Measurements from ENCODE around the gene OTUB2. TPM values are rescaled to one million over a fixed set of nuclear protein-coding genes. Genes with fewer than 3 reads are reported as not detected.

Gene OTUB2
- total RNA-seq, 1 experiment from 2014 or later = 3.4 TPM

DNA sequence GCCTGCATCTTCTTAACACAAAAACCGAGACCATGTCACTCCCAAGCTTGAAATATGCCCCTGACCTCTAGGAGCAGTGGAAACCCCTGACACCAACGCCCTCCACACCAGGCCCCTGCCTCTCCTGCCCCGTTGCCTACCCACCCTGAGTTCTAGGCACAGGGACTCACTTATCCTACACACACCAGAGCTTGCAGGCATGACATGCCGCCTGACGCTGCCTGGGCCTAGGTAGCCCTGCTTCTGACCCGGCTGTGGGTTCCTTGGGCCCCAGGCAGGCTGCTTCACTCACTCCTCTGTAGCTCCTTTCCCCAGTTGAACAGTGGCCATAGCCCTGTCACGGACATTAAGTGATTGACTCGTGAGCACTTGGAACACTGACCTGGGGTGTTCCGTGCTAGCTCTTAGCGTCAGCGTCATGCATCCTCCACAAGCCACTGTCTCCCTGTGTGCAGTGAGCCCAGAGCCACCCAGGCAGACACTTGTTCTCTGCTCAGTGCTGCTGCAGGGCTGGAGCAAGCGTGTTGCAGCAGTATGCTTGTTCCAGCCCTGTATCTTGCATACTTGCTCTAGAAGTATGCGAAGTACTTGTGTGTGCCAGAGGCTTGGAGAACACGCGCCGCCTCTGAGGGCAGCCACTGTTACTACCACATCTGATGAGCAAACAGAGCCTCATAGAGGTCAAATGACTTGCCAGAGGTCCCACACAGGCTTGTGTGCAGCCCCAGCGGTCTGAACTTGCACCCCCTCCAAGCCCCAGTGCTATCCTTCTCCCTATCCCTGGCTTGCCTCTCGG lies 15.6 kb downstream of the OTUB2 start:
- no peak; the same call in 1 of the 2 replicates for ATAC-seq

DNA sequence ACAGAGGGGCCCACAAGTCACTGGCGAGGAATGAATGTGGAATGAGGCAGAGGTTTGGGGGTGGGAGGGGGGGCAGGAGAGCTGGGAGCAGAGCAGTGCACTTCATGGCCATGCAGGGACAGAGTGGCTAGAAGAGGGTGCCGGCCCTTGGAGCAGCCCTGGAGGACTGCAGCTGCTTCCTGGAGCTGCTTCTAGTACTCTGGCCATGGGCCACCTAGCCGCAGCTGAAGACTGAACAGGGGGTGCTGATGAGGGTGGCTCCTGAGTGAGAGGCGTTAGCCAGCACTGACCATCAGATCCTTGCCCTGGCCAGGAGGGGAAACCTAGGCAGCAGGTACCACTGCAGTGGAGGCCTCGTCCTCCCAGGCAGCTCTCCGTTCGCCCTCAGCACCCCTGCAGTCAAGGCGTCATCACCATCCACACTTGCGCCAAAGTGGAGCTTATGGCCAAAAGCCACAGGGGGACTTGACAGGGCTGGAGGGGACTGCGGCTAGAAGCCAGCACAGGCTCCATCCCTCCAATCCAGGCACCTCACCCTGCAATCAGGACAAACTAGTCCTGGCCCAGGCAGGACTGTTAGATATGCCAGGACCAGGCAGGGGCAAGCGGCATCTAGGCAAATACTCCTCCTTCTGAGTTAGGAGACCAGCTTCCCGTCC lies 16.4 kb downstream of the OTUB2 start:
- POLR2A ChIA-PET = no interaction called here

More for the DNA sequence above, 15.6 kb downstream of the OTUB2 start:
- intact Hi-C loops (cut with micrococcal nuclease; ENCODE audit: unreplicated experiment) (no loop called here), in situ Hi-C loops (cut with HindIII; ENCODE audit: low pct_unique_long_range_greater_than_20kb, low sequenced_read_pairs) (no loop called here)
- BruUV-seq (replicated peaks) = no TSS peak
- no peaks in the 10 kb centered on the region for H3K27me3 ChIP-seq (ENCODE audit: control insufficient read depth, insufficient read depth, low read length)
- POLR2A ChIA-PET = no interaction called here
- H3K36me3 ChIP-seq (ENCODE audit: control insufficient read depth, insufficient read depth, low read length) = no peaks in the 10 kb centered on the region; the same call in 1 of the 2 replicates
- no peak overlapping the region for H3K4me3 ChIP-seq (ENCODE audit: low read depth in 2 of 2, low read length in 2 of 2)
- no peaks in the 10 kb centered on the region for H3K9me3 ChIP-seq (ENCODE audit: control insufficient read depth, insufficient read depth, low read depth, low read length)
- TF ChIP-seq, protein P1, sequence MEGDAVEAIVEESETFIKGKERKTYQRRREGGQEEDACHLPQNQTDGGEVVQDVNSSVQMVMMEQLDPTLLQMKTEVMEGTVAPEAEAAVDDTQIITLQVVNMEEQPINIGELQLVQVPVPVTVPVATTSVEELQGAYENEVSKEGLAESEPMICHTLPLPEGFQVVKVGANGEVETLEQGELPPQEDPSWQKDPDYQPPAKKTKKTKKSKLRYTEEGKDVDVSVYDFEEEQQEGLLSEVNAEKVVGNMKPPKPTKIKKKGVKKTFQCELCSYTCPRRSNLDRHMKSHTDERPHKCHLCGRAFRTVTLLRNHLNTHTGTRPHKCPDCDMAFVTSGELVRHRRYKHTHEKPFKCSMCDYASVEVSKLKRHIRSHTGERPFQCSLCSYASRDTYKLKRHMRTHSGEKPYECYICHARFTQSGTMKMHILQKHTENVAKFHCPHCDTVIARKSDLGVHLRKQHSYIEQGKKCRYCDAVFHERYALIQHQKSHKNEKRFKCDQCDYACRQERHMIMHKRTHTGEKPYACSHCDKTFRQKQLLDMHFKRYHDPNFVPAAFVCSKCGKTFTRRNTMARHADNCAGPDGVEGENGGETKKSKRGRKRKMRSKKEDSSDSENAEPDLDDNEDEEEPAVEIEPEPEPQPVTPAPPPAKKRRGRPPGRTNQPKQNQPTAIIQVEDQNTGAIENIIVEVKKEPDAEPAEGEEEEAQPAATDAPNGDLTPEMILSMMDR (IDR thresholded peaks at IDR 0.05) = no peak
- TF ChIP-seq POLR2AphosphoS5 (IDR thresholded peaks at IDR 0.05; ENCODE audit: low read depth, low read length) (no peak), TCF7L2 (IDR thresholded peaks at IDR 0.05; ENCODE audit: low read depth, low read length) (no peak), SIN3A (IDR thresholded peaks at IDR 0.05; ENCODE audit: borderline replicate concordance, insufficient read depth, low read depth, low read length) (no peak)
- TF ChIP-seq, protein P2, sequence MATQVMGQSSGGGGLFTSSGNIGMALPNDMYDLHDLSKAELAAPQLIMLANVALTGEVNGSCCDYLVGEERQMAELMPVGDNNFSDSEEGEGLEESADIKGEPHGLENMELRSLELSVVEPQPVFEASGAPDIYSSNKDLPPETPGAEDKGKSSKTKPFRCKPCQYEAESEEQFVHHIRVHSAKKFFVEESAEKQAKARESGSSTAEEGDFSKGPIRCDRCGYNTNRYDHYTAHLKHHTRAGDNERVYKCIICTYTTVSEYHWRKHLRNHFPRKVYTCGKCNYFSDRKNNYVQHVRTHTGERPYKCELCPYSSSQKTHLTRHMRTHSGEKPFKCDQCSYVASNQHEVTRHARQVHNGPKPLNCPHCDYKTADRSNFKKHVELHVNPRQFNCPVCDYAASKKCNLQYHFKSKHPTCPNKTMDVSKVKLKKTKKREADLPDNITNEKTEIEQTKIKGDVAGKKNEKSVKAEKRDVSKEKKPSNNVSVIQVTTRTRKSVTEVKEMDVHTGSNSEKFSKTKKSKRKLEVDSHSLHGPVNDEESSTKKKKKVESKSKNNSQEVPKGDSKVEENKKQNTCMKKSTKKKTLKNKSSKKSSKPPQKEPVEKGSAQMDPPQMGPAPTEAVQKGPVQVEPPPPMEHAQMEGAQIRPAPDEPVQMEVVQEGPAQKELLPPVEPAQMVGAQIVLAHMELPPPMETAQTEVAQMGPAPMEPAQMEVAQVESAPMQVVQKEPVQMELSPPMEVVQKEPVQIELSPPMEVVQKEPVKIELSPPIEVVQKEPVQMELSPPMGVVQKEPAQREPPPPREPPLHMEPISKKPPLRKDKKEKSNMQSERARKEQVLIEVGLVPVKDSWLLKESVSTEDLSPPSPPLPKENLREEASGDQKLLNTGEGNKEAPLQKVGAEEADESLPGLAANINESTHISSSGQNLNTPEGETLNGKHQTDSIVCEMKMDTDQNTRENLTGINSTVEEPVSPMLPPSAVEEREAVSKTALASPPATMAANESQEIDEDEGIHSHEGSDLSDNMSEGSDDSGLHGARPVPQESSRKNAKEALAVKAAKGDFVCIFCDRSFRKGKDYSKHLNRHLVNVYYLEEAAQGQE (IDR thresholded peaks at IDR 0.05; ENCODE audit: insufficient read depth in 1 of 2, low read depth in 2 of 2, low read length in 1 of 2) = no peak
- no peak overlapping the region for H3K27ac ChIP-seq (ENCODE audit: low read length)
- DNase-seq (ENCODE audit: low read depth, low spot score) = no peak
- H3K4me1 ChIP-seq (ENCODE audit: control insufficient read depth, insufficient read depth, low read length) = no peaks in the 10 kb centered on the region
- CTCF ChIA-PET = no interaction called here

More for the DNA sequence above, 16.4 kb downstream of the OTUB2 start:
- in situ Hi-C loops (cut with HindIII; ENCODE audit: low pct_unique_long_range_greater_than_20kb, low sequenced_read_pairs) (no loop called here), intact Hi-C loops (cut with micrococcal nuclease; ENCODE audit: unreplicated experiment) (no loop called here)
- BruUV-seq (replicated peaks) = no TSS peak
- no peaks in the 10 kb centered on the region for H3K4me1 ChIP-seq (ENCODE audit: control insufficient read depth, insufficient read depth, low read length)
- peak; percentile 22; the same call in 1 of the 2 replicates for ATAC-seq
- CTCF ChIA-PET = no interaction called here
- H3K36me3 ChIP-seq (ENCODE audit: control insufficient read depth, insufficient read depth, low read length) = no peaks in the 10 kb centered on the region; the same call in 1 of the 2 replicates
- no peaks in the 10 kb centered on the region for H3K27me3 ChIP-seq (ENCODE audit: control insufficient read depth, insufficient read depth, low read length)
- H3K27ac ChIP-seq (ENCODE audit: low read length) = no peak overlapping the region
- no peak overlapping the region for H3K4me3 ChIP-seq (ENCODE audit: low read depth in 2 of 2, low read length in 2 of 2)
- H3K9me3 ChIP-seq (ENCODE audit: control insufficient read depth, insufficient read depth, low read depth, low read length) = no peaks in the 10 kb centered on the region
- no peak for DNase-seq (ENCODE audit: low read depth, low spot score)
- no peak for TF ChIP-seq TCF7L2 (IDR thresholded peaks at IDR 0.05; ENCODE audit: low read depth, low read length)
